ENCODE results near the gene CRKL. TPM values are rescaled to one million over a fixed set of nuclear protein-coding genes. Genes with fewer than 3 reads are reported as not detected.

CRKL gene
- total RNA-seq, 1 donor from 2014 or later = 102 TPM

DNA sequence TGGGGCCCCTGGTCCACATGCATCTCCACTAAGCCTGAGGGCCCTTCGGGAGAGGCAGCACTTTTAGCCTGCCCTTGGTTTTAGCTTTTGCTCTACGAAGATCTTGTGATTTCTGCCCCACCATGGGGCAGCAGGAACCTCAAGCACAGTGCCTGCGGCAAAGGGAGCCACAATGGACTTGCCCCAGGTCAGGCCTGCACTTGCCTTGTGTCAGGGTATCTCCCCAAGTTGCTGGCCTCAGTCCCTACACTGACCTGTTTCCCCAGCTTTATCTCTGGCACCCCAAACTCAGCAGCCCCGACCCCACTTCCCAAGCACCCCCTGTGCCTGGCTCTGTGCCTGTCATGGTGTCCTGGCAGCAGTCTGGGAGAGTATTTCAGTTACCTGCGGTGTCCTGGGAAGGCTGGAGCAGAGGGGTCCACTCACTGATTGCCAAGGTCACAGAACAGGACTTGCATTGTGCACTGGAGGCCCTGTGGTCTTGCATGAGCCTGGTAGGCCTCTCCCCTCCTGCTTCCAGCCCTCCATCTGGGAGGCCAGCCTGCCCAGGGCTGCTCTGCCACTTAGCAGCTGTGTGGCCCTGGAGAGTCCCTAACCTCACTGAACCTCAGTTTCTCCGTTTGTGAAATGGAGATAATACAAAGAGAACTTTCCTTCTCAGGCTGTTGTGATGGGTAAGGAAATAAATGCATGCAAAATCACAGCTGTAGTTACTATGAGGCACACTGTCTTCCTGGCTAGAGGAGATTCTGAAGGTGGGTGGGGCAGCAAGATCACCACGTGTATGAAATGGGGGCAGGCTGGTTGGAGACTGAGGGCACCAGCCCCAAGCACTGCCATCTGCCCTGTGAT is 46.2 kb downstream of the CRKL start:
- DNase-seq (ENCODE audit: low read depth, low spot score) = no peak
- peaks cover 25% of the 10 kb centered on the region for H3K4me1 Mint-ChIP-seq
- H3K36me3 Mint-ChIP-seq (ENCODE audit: low read depth) = no peaks in the 10 kb centered on the region
- no peaks in the 10 kb centered on the region for H3K9me3 Mint-ChIP-seq
- H3K4me3 Mint-ChIP-seq = peak overlapping the region; percentile 54
- no peak overlapping the region for H3K27ac Mint-ChIP-seq (ENCODE audit: unreplicated experiment)
- peaks cover 50% of the 10 kb centered on the region for H3K27me3 Mint-ChIP-seq (ENCODE audit: low read depth)
- TF ChIP-seq, protein P1, sequence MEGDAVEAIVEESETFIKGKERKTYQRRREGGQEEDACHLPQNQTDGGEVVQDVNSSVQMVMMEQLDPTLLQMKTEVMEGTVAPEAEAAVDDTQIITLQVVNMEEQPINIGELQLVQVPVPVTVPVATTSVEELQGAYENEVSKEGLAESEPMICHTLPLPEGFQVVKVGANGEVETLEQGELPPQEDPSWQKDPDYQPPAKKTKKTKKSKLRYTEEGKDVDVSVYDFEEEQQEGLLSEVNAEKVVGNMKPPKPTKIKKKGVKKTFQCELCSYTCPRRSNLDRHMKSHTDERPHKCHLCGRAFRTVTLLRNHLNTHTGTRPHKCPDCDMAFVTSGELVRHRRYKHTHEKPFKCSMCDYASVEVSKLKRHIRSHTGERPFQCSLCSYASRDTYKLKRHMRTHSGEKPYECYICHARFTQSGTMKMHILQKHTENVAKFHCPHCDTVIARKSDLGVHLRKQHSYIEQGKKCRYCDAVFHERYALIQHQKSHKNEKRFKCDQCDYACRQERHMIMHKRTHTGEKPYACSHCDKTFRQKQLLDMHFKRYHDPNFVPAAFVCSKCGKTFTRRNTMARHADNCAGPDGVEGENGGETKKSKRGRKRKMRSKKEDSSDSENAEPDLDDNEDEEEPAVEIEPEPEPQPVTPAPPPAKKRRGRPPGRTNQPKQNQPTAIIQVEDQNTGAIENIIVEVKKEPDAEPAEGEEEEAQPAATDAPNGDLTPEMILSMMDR (conservative IDR thresholded peaks at IDR 0.05) = no peak

- H3K9me3 Mint-ChIP-seq = no peaks in the 10 kb centered on the region
- no peak overlapping the region for H3K27ac Mint-ChIP-seq (ENCODE audit: unreplicated experiment)
- H3K4me3 Mint-ChIP-seq = peak overlapping the region; percentile 67
- H3K36me3 Mint-ChIP-seq (ENCODE audit: low read depth) = no peaks in the 10 kb centered on the region
- DNase-seq (ENCODE audit: low read depth, low spot score) = no peak
- H3K27me3 Mint-ChIP-seq (ENCODE audit: low read depth) = peaks cover 47% of the 10 kb centered on the region
- TF ChIP-seq, protein P1 (conservative IDR thresholded peaks at IDR 0.05) = no peak
- peaks cover 25% of the 10 kb centered on the region for H3K4me1 Mint-ChIP-seq
These were observed 47.0 kb downstream of the CRKL start for GRCh38 chr22:20964090-20964798.

DNA sequence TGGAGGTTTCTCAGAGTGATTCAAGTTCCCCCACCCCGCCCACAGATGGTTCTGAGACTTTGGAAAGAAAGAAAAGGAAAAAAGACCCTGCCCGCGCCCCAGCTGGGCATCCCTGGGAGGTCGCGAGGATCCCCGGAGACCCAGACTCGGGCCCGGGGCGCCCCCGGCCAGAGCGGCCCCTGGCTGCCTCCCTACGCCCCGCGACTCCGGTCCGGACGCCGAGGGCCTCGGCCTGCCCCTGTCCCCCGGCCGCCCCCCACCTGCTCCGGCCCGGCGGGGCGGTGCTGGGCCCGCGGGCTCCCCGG is 47.5 kb downstream of the CRKL start:
- peaks cover 25% of the 10 kb centered on the region for H3K4me1 Mint-ChIP-seq
- DNase-seq (ENCODE audit: low read depth, low spot score) = no peak
- peaks cover 47% of the 10 kb centered on the region for H3K27me3 Mint-ChIP-seq (ENCODE audit: low read depth)
- no peaks in the 10 kb centered on the region for H3K9me3 Mint-ChIP-seq
- TF ChIP-seq, protein P1 (conservative IDR thresholded peaks at IDR 0.05) = no peak
- no peaks in the 10 kb centered on the region for H3K36me3 Mint-ChIP-seq (ENCODE audit: low read depth)
- peak overlapping the region; percentile 67 for H3K4me3 Mint-ChIP-seq
- no peak overlapping the region for H3K27ac Mint-ChIP-seq (ENCODE audit: unreplicated experiment)

DNA sequence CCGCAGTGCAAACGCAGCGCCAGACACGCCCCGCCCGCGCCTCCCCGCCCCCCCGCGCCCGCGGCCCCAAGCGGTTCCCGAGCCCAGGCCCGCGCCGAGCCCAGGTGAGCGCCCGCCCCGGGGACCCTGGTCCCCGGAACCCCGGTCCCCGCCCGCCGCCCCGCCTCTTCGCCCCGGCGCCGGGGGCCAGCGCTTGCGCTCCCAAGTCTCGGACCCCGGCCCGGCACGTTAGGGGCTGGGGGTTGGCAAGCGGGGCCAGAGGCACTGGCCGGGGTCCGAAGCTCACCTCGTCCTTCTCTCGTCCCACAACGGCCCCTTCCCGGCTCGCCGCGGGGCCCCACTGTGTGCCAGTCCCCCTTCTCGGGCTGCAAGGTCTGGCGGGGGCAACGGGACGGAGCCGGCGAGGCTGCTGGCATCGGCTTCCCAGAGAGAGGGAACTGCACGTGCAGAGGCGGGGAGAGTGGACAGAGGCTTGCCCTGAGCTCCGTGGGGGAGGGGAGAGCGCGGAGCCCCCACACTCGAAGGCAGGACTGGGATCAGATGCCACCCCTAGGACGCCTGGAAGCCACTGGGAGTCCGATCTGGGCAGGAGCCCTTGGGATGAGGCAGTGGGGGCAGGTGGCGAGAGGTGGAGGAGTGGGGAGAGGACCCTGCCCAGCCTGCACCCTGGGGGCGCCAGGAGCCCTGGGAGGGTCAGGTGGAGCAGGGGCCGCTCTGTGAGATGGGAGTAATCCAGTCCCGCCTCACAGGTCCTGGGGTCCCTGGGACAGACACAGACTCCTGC is 48.1 kb downstream of the CRKL start:
- H3K9me3 Mint-ChIP-seq = no peaks in the 10 kb centered on the region
- no peak overlapping the region for H3K4me3 Mint-ChIP-seq
- TF ChIP-seq, protein P1 (conservative IDR thresholded peaks at IDR 0.05) = no peak
- no peak overlapping the region for H3K27ac Mint-ChIP-seq (ENCODE audit: unreplicated experiment)
- H3K4me1 Mint-ChIP-seq = peaks cover 25% of the 10 kb centered on the region
- no peaks in the 10 kb centered on the region for H3K36me3 Mint-ChIP-seq (ENCODE audit: low read depth)
- H3K27me3 Mint-ChIP-seq (ENCODE audit: low read depth) = peaks cover 43% of the 10 kb centered on the region
- no peak for DNase-seq (ENCODE audit: low read depth, low spot score)
